ENCODE measurements around the gene CCDC27. TPM values are rescaled to one million over a fixed set of nuclear protein-coding genes. Genes with fewer than 3 reads are reported as not detected.

Gene CCDC27
- total and polyA plus RNA-seq, 8 donors: not detected

- H3K36me3 ChIP-seq: peaks cover 43 to 61% (median 58%) of the 10 kb centered on the region in 4 donors
- peaks cover 15 to 29% (median 27%) of the 10 kb centered on the region in 4 donors for H3K4me1 ChIP-seq
- H3K27me3 ChIP-seq: no peaks in the 10 kb centered on the region
- H3K4me3 ChIP-seq: no peak overlapping the region
- 69 to 82% (median 75%) methylated on average over 12 to 14 of the region's 14 CpGs for WGBS, 5 donors
- DNase-seq: no peak
- intact Hi-C loops (cut with DNase I; ENCODE audit: low total_unique reads): no loop called here
- no peak for TF ChIP-seq POLR2AphosphoS5 (IDR thresholded peaks at IDR 0.05)
- TF ChIP-seq POLR2A (IDR thresholded peaks at IDR 0.05): no peak
- TF ChIP-seq CTCF (IDR thresholded peaks at IDR 0.05): no peak
- no peak for TF ChIP-seq EP300 (IDR thresholded peaks at IDR 0.05)
- no peak overlapping the region for H3K27ac ChIP-seq
- no peaks in the 10 kb centered on the region for H3K9me3 ChIP-seq
Observed at GRCh38 chr1:3778590-3779264, 26.5 kb downstream of the CCDC27 start.

- Histone ChIP-seq H3K27me3 (no peaks in the 10 kb centered on the region), H3K36me3 (peaks cover 50 to 68% (median 65%) of the 10 kb centered on the region in 4 donors), H3K4me3 (no peak overlapping the region), H3K9me3 (no peaks in the 10 kb centered on the region), H3K27ac (no peak overlapping the region), H3K4me1 (peaks cover 15 to 22% (median 21%) of the 10 kb centered on the region in 4 donors)
- WGBS, 5 donors: 86 to 93% (median 91%) methylated on average over 23 of the region's 23 CpGs
- DNase-seq: no peak
- no peak for TF ChIP-seq POLR2AphosphoS5 (IDR thresholded peaks at IDR 0.05)
- TF ChIP-seq EP300 (IDR thresholded peaks at IDR 0.05): no peak
- TF ChIP-seq CTCF (IDR thresholded peaks at IDR 0.05): no peak
- no peak for TF ChIP-seq POLR2A (IDR thresholded peaks at IDR 0.05)
- intact Hi-C loops (cut with DNase I; ENCODE audit: low total_unique reads): no loop called here
Observed at GRCh38 chr1:3779265-3779911, 27.1 kb downstream of the CCDC27 start.

- 90 to 94% (median 91%) methylated on average over 20 of the region's 20 CpGs for WGBS, 5 donors
- Histone ChIP-seq H3K36me3 (peaks cover 56 to 74% (median 70%) of the 10 kb centered on the region in 4 donors), H3K9me3 (no peaks in the 10 kb centered on the region), H3K4me1 (peaks cover 15 to 16% (median 15%) of the 10 kb centered on the region in 4 donors), H3K27me3 (no peaks in the 10 kb centered on the region), H3K27ac (no peak overlapping the region), H3K4me3 (no peak overlapping the region)
- TF ChIP-seq CTCF (IDR thresholded peaks at IDR 0.05): no peak
- no peak for TF ChIP-seq POLR2A (IDR thresholded peaks at IDR 0.05)
- no peak for TF ChIP-seq POLR2AphosphoS5 (IDR thresholded peaks at IDR 0.05)
- TF ChIP-seq EP300 (IDR thresholded peaks at IDR 0.05): no peak
- intact Hi-C loops (cut with DNase I; ENCODE audit: low total_unique reads): no loop called here
- no peak for DNase-seq
Observed at GRCh38 chr1:3779912-3780416, 27.7 kb downstream of the CCDC27 start.

GRCh38 chr1:3780901-3781300, 28.7 kb downstream of the CCDC27 start:
- 82 to 89% (median 87%) methylated on average over 21 of the region's 21 CpGs for WGBS, 5 donors
- no peak overlapping the region for H3K4me3 ChIP-seq
- TF ChIP-seq EP300 (IDR thresholded peaks at IDR 0.05): no peak
- no peak for TF ChIP-seq POLR2A (IDR thresholded peaks at IDR 0.05)
- no peak for TF ChIP-seq POLR2AphosphoS5 (IDR thresholded peaks at IDR 0.05)
- no peak for TF ChIP-seq CTCF (IDR thresholded peaks at IDR 0.05)
- peaks cover 65 to 83% (median 80%) of the 10 kb centered on the region in 4 donors for H3K36me3 ChIP-seq
- H3K9me3 ChIP-seq: no peaks in the 10 kb centered on the region
- DNase-seq: no peak
- intact Hi-C loops (cut with DNase I; ENCODE audit: low total_unique reads): no loop called here
- H3K27ac ChIP-seq: no peak overlapping the region
- H3K4me1 ChIP-seq: peaks cover 5 to 7% (median 6%) of the 10 kb centered on the region in 4 donors
- H3K27me3 ChIP-seq: no peaks in the 10 kb centered on the region
